Stimulated activated CD8-positive, alpha-beta memory T cell treated with anti-CD3 and anti-CD28 coated beads, Interleukin-2, amount 100 ng/mL, for 1 hour (primary cell): ENCODE results near the gene TH.
"Not testable (repeated sequence)": the region's sequence is repeated elsewhere in the genome, so short reads cannot be mapped to it uniquely, and the experiment has no call there.

ENCODE experiments used
- DNase-seq, 2 donors: peaks; one replicate each; pipeline ENCODE4 v3.0.0-alpha.2; 2020; ENCODE audit warnings: low read depth in 2 of 2

The TH gene

DNA sequence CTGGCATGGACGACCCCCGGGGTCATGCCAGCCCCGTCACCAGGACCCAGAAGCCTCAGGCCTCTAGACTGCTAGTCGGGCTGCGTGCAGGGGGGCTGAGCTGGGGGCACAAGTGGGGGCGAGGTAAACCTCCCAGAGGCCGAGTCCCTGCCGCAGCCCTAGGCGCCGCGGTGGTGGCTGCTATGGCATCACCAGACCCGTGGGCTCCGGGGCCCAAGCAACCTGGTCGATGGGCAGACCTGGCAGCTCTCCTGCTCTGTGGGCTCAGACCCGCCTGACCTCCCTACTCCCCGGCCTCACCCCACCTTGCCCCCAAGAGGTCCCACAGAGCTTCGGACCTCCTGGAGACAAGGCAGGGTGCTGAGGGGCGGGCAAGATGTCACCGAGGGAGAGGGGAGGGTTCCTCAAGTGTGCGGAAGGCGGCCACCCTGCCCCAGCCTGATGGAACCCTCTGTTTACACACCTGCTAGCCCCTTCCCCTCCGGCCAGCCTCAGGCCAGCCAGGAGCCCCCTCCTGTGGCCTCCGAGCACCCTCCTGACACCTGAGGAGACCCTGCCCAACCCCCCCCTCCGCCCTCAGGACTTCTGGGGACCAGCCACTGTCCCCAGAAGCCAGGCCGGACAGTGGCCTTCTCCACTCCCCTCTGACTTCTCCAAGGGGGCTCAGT, 41.8 kb downstream of the TH start:
- no peak for DNase-seq

DNA sequence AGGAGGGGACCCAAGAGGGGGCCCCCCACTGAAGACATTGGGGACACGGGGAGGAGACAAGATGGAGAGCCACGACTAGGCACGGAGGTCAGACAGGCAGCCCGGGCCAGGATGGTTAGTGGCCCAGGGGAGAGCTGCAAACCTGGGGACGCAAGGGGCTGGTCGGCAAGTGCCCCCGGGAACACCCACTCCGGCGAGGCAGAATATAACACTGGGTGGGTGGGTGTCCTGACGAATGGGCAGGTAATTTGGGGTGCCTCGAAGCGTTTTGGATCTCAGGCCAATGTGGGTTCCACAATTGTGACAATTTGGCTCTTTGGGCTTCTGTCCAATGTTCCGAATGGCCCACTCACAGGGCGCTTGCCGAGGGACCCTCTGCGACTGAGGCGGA, 42.3 kb downstream of the TH start:
- DNase-seq: no peak

DNA sequence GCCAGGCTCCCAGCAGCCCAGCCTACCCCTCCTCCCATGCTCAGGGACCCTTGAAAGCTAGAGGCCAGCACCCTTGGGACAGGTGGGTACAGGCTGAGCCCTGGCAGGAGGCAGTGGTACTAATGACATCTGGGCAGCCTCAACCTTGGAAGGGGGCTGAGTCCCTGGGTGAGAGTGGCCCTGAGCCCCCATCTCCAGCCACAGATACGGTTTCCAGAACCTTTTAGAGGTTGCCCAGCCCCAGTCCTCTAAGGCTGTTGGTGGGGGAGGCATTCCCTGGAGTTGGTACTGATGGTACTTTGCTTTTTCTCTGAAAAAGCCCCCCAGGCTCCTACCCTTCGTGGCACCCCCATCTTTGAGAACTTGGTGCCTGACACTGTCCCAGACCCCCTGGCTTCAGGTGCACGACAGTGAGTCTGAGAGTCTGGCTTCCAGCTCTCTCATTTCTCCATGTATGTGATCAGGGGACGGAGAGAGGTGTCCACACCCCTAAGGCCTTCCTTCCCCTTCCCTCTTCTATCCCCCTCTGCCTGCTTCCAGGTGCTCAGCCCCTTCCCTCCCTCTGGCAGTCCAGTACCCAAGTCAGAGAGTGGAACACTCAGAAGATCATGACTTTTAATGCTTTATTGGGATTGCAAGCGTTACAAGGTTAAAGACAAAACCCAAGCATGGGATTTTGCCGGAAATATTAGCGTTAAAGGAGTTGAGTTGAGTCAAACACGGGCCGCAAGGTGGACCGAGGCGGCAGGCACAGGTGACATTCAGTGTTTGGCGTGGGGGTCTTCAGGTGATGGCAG, 42.9 kb downstream of the TH start:
- DNase-seq: no peak

DNA sequence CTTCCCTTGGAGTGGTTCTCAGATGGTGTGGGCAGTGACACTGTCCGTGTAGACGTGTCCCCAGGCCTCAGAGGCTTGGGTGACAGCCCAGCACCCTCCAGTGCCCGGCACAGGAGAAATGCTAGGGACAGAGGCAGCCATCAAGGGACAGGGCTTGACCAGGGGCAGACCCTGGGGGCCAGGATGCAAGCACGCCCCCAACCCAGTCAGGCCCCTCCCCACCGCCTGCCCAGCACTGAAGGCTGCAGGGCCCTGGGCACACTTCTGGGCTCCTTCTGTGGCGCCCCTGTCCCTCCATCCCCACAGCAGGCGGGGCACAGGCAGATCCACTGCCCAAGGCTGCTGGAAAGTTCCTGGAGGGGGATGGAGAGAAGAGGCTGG, 43.5 kb downstream of the TH start:
- DNase-seq: no peak

DNA sequence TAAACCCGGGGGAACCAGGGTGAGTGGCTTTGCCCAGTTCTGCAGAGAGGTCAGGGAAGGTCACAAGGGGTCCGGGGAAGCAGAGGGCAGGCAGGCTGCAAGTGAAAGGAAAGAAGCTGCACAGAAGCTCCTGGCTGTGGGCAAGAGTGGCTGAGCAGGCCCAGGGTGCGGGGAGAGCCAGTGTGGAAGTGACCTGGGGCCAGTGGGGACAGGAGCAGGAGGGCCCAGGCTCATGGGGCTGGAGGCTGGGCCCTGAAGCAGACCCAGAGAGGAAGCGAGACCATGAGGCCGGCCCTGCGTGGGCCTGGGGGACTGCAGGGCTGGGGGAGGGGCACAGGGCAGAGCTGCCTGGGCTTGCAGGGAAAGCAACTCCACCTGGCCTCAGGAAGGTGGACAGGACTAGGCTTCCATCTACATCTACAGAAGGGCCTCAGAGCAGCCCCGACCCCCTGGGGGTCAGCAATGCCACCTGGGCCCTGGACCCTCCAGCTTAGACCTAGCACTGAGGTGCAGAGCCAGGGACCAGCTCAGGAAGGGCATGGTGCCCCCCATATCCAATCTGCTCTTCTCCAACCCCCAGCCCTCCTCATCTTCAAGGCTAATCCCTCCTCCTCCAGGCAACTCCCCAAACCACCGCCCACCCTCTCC, 44.0 kb downstream of the TH start:
- no peak for DNase-seq

DNA sequence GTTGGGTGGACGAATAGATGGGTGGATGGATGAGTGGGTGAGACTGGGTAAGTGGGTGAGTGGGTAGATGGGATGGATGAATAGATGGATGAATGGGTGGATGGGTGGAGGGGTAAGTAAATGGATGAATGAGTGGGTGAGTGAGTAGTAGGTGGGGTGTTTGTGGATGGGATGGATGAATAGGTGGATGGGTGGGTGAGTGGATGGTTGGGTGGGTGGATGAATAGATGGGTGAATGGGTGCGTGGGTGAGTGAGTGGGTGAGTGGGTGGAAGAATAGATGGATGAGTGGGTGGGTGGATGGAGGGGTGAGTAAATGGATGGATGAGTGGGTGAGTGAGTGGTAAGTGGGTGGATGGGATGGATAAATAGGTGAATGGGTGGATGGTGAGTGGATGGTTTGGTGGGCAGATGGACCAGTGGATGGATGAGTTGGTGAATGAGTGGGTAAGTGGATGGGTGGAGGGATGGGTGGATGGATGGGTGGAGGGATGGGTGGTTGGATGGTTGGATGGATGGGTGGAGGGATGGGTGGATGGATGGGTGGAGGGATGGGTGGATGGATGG, 45.0 kb downstream of the TH start:
- DNase-seq: no peak

DNA sequence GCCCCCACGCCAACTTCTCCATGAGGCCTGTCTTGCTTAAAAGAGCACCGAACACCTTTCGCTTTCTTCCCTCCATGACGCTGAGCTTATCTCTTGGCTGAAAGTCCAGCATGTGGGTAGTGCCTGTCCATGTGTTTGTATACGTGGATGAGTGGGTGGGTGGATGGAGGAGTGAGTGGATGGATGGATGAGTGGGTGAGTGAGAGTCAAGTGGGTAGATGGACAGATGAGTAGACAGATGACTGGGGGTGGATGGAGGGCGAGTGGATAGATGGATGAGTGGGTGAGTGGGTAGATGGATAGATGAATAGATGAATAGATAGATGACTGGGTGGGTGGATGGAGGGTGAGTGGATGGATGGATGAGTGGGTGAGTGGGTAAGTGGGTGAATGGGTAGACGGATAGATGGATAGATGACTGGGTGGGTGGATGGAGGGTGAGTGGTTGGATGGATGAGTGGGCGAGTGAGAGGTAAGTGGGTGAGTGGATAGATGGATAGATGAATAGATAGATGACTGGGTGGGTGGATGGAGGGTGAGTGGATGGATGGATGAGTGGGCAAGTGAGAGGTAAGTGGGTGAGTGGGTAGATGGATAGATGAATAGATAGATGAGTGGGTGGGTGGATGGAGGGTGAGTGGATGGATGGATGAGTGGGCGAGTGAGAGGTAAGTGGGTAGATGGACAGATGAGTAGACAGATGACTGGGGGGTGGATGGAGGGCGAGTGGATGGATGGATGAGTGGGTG, 46.7 kb downstream of the TH start:
- DNase-seq: not testable (repeated sequence)

DNA sequence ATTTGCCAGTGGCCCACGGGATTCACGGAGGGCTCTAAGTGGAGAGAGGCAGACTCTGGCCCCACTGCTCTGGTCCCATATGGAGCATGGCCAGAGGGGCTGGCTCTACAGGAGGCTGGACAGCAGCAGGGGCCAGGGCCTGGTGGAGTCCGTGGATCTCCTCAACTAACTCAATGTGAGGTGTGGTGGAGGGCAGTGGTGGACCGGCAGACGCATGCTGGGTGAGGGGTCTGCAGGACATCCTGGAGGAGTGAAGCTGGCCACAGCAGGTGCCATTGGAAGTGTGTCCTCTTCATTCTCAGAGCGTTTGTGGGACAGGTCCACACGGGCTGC, 48.0 kb downstream of the TH start:
- DNase-seq: no peak

DNA sequence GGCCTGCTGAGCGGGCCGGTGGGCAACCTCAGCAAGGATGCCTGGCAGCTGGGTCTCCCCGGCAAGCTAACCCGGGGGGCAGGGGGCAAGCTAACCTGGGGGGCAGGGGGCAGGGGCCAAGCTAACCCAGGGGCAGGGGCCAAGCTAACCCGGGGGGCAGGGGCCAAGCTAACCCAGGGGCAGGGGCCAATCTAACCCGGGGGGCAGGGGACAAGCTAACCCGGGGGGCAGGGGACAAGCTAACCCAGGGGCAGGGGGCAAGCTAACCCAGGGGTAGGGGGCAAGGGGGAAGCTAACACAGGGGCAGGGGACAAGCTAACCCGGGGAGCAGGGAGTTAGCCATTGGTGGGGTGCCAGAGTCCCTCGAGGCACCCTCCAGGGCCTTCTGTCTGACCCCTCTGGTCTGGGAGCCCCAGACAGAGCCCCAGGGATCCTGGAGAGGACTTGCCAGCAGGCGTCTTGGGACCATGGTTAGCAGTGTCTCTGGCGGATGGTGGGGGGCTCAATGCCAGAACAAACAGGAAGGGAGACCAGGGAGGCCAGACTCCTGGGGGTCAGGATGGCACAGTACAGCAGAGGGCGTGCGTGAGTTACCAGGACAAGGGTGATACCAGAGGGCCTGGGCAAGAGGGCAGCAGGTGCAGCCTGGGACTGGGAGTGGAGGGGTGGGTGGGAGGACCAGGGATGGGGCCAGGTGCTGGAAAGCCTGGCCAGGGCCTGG, 48.5 kb downstream of the TH start:
- DNase-seq: no peak

DNA sequence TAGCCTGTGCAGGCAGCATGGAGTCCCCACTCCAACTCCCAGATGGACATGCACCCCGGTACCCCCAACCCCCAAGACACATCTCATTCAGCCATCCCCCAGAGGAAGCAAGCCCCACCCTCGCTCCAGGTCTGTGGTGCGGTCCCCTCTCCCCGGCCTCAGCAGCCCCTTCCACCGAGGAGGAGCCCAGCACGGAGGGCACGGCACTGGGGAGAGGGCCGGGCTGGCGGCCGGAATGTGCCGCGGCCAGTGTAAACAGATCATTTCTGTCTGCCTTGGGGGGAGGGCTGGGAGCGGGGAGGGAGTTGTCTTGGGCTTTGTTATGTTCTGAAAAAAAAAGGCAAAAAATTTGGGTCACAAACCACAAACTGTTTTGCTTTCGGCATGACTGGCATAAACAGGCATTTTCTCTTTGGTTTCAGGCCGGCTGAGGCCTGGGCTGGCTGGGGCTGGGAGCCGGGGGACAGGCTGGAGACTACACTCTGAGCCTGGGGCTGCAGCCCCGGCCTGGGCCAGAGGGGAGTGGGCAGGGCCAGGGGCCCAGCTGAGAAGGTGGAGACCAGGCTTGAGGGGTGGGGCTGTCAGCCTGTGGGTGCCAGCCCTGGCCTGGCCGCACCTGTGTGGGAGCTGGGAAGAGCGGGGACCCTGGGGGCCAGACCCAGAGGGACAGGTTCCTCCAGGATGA, 49.3 kb downstream of the TH start:
- DNase-seq: no peak

DNA sequence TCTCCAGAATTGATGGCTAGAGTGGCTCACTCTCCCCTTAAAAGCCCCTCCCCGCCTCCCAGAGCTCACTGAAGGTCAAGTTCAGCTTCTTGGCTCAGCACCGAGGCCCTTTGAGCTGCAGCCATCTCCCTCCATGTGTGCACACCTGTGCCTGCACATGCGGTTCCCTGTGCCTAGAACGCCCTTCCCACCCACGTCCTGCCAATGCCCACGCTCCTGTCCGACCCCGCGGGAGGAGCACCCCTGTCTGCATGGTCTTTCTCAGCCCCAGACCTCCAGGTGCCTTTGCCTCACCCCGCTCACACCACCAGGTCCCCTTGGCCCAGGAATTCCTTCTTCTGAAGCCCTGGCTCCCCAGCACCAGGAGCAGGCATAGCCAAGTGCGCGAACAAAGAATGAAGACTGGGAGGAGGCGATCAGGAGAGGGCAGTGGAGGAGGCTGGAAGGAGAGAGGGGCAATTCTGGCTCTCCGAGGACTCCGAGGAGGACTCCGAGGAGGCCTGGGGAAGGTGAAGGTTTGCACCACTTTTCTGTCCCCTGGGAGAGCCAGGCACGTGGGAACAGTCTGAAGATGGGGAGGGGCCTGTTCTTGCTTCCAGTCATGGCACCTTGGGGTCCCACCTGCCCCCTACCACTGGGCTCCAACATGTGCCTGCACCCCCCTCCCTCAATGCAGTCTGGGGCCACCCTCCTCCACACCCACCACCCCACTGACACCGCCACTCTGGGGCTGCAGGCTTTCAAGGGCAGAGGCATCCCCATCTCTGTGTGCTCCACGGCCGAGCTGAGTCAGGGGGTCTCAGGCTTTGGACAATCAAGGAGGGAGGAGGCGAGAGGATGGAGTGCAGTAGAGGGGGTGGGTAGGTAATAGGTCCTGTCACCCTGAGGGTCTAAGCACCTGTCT, 50.1 kb downstream of the TH start:
- no peak for DNase-seq

DNA sequence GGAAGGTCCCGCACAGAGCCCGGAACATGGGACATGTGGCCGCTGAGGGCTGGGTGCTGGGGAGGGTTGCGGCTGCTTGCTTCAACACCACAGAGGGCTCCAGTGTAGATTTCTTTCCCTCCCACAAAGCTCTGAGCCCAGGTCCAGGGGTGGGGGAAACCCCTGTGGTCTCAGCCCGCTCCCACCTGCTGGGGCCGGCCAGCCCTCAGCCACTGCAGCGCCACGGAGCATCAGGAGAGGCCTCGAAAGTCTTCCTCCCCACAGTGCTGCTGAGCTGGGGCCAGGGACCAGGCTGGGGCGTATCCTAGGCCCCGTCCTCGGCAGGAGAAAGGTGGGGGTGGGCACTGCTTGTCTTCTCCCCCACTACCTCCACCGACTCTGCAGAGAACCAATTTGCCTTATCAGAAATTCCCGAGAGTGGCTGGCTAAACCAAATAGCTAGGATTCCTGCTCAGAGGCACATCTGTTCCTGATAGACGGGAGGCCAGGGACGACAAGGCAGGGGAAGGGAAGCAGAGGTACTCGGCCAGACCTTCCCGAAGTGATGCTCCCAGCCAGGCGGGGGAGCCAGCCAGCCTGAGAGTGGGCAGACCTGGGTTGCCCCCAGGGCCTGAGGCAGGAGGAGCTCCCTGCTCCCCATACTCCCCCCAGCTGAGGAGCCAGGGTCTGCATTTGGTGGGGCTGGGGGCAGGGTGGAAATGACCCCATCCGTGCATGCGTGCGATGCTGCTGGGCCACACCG, 51.1 kb downstream of the TH start:
- no peak for DNase-seq

DNA sequence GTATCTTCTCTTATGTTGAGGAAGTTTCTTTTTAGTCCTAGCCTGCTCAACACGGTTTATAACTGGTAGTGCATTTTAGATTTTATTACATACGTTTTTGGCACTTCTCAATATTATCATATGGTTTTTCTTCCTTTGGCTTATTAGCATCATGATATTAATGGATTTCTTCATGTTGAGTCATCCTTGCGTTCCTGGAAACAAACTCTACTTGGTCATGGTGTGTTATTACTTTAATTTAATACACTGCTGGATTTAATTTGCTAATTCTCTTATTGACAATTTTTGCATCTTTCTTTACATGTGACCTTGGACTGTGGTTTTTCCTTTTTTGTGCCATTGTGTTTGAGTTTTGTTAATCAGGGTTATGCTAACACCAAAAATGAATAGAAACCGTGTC, 52.9 kb downstream of the TH start:
- no peak for DNase-seq

DNA sequence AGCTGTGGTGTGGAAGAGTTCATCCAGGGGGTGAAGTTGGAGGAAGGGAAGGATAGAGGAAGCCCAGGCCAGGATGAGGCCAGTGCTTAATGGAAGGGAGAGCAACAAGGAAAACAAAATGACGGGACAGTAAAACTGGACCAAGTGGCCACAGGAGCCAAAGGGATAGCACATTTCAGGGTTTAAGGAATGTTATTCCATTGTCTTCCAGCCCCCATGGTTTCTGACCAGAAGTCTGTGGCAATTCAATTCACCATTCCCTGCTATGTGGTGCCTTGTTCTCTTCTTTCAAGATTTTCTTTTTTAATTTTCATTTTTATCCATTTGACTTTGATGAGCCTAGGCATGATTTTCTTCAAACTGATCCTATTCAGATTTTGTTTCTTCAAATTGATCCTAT, 54.9 kb downstream of the TH start:
- DNase-seq: no peak

DNA sequence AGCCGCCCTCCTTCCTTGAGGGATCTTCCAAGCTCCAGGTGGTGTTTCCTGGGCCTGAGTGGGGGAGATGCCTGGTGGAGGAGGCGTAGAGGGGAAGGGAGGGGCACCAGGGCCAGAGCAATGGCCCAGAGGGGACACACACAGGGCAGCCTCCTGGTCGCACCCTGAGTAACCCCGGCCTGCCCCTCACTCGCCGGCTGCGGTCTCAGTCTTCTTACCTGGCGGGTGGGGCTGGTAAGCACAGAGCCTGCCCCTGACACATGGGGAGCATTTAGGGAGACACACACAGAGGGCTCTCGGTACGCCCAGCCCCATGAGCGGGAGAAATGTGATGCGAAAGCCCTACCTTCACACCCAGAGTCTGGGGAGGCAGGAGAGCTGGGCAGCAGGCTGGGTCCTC, 56.3 kb downstream of the TH start:
- no peak for DNase-seq

DNA sequence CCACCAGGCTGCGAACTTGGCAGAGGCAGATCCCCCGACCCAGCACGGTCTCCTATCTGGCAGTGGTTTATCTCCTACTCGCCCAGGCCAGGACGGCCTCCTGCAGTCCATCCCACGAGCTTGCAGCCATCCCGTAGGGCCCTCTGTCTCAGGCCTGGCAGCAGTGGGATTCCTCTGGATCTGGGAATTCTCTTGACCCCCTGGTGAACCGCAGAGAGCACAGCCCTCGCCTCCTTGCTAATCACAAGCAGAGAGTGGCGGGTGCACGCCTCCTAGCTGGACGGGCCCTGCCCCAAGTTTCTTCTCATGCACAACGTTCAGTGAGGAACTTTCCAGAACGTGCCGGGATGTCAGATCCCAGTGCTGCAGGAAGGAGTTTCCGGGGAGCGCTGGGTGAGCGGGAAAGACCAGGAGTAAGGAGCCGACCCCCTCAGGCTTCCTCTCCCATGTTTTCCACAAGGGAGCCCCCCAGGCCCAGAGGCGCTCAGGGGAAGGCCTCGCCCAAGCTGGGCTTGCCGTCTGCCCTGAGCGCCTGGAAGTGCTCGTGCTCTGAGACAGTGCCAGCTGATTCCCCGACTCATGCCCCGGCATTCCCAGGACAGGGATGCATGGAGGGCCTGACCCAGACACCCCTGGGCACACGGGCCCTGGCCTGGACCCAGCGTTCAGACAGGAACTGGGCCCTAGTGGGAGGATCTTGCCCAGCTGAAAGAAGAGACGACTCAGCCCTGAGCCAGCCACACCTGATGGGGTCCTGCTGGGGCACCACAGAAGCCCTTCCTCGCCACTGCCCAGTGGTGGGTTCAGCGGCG, 57.0 kb downstream of the TH start:
- no peak for DNase-seq
